Mucosa of descending colon (tissue), 3 donors: ENCODE data around the gene STAMBP. TPM values are rescaled to one million over a fixed set of nuclear protein-coding genes. Genes with fewer than 3 reads are reported as not detected.

Experiments used
- ATAC-seq: fragments of 200-7000 bp; cut with Tn5 transposase; one replicate; pipeline ENCODE4 v1.9.1; 2020; ENCODE audit warnings: mild to moderate bottlenecking, moderate library complexity
- DNase-seq, 3 donors: peaks; one replicate each; pipeline ENCODE4 v3.0.0-alpha.2; 2020
- H3K36me3 ChIP-seq: fragments of 200-600 bp; one replicate; pipeline ENCODE4 v1.8.0; 2021; ENCODE audit warnings: low read depth, mild to moderate bottlenecking
- H3K4me1 ChIP-seq: fragments of 200-600 bp; one replicate; pipeline ENCODE4 v1.8.0; 2021; ENCODE audit warnings: low read depth, mild to moderate bottlenecking
- H3K4me3 ChIP-seq: fragments of 200-600 bp; one replicate; pipeline ENCODE4 v1.8.0; 2021; ENCODE audit warnings: mild to moderate bottlenecking
- H3K9me3 ChIP-seq: fragments of 200-600 bp; one replicate; pipeline ENCODE4 v1.8.0; 2021; ENCODE audit warnings: mild to moderate bottlenecking
- intact Hi-C, 2 donors: fragments of 100-400 bp; cut with DNase I in 1 of 2; cut with micrococcal nuclease in 1 of 2; formaldehyde crosslinking; loops; one replicate each; pipeline versions ENCODE4 v1.11.0 to v1.11.1; 2022; cut with DNase I, micrococcal nuclease
- total RNA-seq, 3 donors: library from RNA; stranded (reverse); fragmentation: NEBNext Ultra II Directional in 2 of 3; extraction: Animal tissue kit (Norgen Biotek cat#: 25700) in 2 of 3; gene quantifications; one replicate each; pipeline versions ENCODE4 v1.2.1 to v1.2.4, GENCODE V29; 2021 to 2023
- TF ChIP-seq, protein P1 (sequence below): fragments of 200-600 bp; IDR thresholded peaks from one replicate; pipeline ENCODE4 v1.8.0; 2022; ENCODE audit warnings: antibody characterized with exemption, mild to moderate bottlenecking
- donor health status: DM: no; HTN: no; CAD: no; lungs with moderate emphysema.
- donor health status: DM: no; HTN: no; CAD: no.
- donor health status: DM: no; HTN: yes; CAD: no.

Gene STAMBP
- total RNA-seq, 3 donors from 2014 or later, result 38.9 to 47.0 (median 42.5) TPM

DNA sequence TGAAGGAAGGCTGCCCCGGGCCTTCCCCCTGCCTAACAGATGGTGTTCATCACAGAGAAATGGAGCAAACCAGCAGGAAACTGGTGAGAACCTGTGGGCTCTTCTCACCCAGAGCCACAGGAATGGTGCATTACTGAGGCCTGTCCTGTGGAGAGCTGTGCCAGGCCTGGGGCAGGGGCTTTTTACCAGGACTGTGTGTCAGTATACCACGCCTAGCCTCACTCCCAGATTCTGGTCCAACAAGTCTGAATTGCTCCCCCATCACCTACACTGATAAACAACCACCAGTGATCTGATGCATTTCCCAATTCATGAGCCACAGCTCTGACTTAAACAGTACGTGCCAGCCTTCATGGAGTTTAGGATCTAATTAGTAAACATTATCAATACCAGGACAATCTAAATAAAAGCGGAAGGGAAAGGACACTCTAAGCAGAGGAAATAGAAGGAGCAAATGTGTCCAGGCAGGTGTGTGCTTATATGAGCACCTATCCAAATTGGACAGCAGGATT is 89.0 kb downstream of the STAMBP start:
- DNase-seq, result no peak
- H3K4me3 ChIP-seq, result no peak overlapping the region
- intact Hi-C loops, result no loop called here
- no peak for ATAC-seq
- H3K9me3 ChIP-seq, result no peaks in the 10 kb centered on the region
- no peaks in the 10 kb centered on the region for H3K36me3 ChIP-seq
- H3K4me1 ChIP-seq, result no peaks in the 10 kb centered on the region
- TF ChIP-seq, protein P1, sequence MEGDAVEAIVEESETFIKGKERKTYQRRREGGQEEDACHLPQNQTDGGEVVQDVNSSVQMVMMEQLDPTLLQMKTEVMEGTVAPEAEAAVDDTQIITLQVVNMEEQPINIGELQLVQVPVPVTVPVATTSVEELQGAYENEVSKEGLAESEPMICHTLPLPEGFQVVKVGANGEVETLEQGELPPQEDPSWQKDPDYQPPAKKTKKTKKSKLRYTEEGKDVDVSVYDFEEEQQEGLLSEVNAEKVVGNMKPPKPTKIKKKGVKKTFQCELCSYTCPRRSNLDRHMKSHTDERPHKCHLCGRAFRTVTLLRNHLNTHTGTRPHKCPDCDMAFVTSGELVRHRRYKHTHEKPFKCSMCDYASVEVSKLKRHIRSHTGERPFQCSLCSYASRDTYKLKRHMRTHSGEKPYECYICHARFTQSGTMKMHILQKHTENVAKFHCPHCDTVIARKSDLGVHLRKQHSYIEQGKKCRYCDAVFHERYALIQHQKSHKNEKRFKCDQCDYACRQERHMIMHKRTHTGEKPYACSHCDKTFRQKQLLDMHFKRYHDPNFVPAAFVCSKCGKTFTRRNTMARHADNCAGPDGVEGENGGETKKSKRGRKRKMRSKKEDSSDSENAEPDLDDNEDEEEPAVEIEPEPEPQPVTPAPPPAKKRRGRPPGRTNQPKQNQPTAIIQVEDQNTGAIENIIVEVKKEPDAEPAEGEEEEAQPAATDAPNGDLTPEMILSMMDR, result no peak

DNA sequence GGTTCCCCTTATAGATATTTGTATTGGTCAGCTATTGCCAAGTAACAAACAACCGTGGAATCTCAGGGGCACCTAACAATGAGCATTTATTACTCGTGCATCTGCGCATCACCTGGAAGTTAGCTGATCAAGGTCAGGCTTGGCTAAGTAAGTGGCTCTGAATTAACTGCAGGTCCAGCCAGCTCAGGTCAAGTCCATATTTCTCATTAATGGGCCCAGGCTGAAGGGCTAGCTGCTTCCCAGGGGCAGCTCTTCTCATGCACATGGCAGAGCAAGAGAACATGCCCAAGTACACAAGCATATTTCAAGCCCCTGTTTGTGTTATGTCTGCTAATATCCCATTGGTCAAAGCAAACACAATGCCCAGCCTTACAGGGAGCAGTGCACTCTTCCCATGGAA is 90.1 kb downstream of the STAMBP start:
- no peaks in the 10 kb centered on the region for H3K36me3 ChIP-seq
- H3K4me3 ChIP-seq, result no peak overlapping the region
- H3K4me1 ChIP-seq, result no peaks in the 10 kb centered on the region
- ATAC-seq (no peak), DNase-seq (no peak)
- TF ChIP-seq, protein P1, result no peak
- no peaks in the 10 kb centered on the region for H3K9me3 ChIP-seq
- intact Hi-C loops, result no loop called here

DNA sequence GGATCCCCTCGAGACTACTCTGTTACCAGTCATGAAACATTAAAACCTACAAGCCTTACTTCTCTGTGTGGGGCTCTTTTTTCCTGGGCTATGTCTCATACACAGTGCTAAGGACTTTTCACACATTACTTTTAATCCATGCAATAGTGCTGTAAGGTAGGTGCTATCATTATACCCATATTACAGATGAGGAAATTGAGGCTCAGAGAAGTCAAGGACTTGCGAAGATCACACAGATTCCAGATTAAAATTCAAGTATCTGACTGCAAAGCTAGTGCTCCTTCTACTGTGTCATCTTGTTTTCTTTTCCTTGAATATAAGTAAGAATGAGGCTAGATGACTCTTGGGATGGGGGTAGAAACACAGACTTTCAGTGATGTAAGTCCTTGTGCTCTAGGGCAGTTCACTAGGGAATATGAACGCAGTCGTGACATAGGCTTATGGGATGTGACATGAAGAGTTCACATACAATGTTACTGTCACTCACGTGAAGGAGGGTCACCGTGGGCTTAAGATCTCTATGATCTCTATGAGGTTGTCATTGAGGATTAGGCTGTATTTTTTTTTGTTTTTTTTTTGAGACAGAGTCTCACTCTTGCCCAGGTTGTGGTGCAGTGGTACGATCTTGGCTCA is 91.0 kb downstream of the STAMBP start:
- intact Hi-C loops, result no loop called here
- Histone ChIP-seq H3K4me3 (no peak overlapping the region), H3K36me3 (no peaks in the 10 kb centered on the region), H3K4me1 (no peaks in the 10 kb centered on the region), H3K9me3 (no peaks in the 10 kb centered on the region)
- no peak for DNase-seq
- no peak for ATAC-seq
- TF ChIP-seq, protein P1, result no peak

DNA sequence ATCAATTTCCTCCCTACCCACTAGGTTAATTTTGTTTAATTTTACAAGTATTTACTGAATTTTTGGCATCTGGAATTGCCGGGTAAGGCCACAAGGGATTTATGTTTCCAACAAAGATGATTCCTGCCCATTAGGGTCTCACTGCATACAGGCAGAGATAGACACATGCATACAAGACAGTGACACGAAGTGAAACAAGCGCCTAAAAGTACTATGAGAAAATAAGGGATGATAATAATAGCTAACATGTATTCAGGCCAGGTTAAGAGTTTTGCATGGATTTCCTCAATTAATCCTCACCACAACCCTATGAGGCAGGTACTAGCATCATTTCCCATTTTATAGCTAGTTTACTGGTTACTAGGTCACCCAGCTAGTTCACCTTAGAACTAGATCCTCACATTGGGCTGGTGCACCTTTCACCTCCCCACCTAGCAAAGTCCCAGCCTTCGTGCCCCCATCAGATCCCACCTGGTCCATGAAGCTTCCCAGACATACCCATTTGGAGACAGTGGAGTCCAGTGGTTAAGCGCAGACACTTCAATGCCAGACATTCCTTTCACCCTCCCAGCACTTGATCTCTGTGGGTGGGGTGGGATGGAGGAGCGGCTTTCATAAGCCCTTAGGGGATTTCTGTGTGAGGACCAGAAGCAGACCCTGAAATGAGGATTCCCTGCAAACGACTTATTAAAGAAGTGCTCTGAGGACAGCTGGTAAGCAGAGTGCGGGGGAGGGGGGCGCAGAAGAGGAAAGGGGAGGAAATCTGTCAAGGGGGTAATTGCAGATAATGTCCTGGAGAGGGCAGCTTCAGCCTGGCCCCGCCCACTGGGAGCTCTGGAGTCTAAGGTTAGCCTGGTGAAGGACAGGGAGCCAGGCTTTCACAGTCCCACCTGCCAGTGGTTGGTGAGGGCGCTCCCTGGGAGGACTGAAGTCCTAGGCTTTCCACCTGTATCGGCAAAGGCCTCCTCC is 92.1 kb downstream of the STAMBP start:
- intact Hi-C loops, result no loop called here
- peak; percentile 21 for ATAC-seq

DNA sequence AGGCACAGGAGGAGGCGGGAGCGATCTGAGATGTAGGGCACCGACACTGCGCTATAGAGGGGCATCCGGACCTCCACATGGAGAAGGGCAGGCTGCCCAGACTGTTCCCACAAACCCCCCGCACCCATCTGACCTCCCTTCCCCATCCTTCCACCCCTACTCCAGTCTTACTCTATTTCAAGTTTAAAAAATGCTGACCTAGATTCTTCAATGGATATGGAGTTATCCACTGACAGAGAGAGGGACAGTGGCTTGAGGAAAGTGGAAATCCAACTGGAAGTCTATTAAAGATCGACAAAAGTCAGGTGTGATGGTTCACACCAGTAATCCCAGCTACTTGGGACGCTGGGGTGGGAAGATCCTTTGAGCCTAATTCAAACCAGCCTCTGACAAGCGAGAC is 92.8 kb downstream of the STAMBP start:
- Histone ChIP-seq H3K4me1 (peaks cover 11% of the 10 kb centered on the region), H3K4me3 (no peak overlapping the region), H3K9me3 (no peaks in the 10 kb centered on the region), H3K36me3 (no peaks in the 10 kb centered on the region)
- ATAC-seq (no peak), DNase-seq (no peak)
- TF ChIP-seq, protein P1, result no peak
- intact Hi-C loops, result no loop called here

More for the DNA sequence above, 92.1 kb downstream of the STAMBP start:
- Histone ChIP-seq H3K4me3 (no peak overlapping the region), H3K9me3 (no peaks in the 10 kb centered on the region), H3K36me3 (no peaks in the 10 kb centered on the region), H3K4me1 (peaks cover 6% of the 10 kb centered on the region)
- TF ChIP-seq, protein P1, result no peak
- DNase-seq, result peak; percentile 58 to 64 (median 60)
